ENCODE measurements around the gene ZBTB20. TPM values are rescaled to one million over a fixed set of nuclear protein-coding genes. Genes with fewer than 3 reads are reported as not detected.

The ZBTB20 gene
- total RNA-seq, 1 donor from 2014 or later: 28.5 TPM

- DNase-seq (ENCODE audit: extremely low read depth, low read depth, low spot score): no peak
Observed at GRCh38 chr3:114615523-114616085, 531.5 kb downstream of the ZBTB20 start.

- DNase-seq (ENCODE audit: extremely low read depth, low read depth, low spot score): no peak
Observed at GRCh38 chr3:114609973-114610630, 537.0 kb downstream of the ZBTB20 start.

- no peak for DNase-seq (ENCODE audit: extremely low read depth, low read depth, low spot score)
Observed at GRCh38 chr3:114608293-114608692, 538.8 kb downstream of the ZBTB20 start.

- no peak for DNase-seq (ENCODE audit: extremely low read depth, low read depth, low spot score)
Observed at GRCh38 chr3:114606336-114606735, 540.8 kb downstream of the ZBTB20 start.

GRCh38 chr3:114600571-114600970, 546.5 kb downstream of the ZBTB20 start:
- no peak for DNase-seq (ENCODE audit: extremely low read depth, low read depth, low spot score)

- DNase-seq (ENCODE audit: extremely low read depth, low read depth, low spot score): no peak
Observed at GRCh38 chr3:114597871-114598270, 549.2 kb downstream of the ZBTB20 start.

- DNase-seq (ENCODE audit: extremely low read depth, low read depth, low spot score): no peak
Observed at GRCh38 chr3:114597012-114597411, 550.1 kb downstream of the ZBTB20 start.

- DNase-seq (ENCODE audit: extremely low read depth, low read depth, low spot score): no peak
Observed at GRCh38 chr3:114596147-114596546, 550.9 kb downstream of the ZBTB20 start.

- DNase-seq (ENCODE audit: extremely low read depth, low read depth, low spot score): no peak
Observed at GRCh38 chr3:114595522-114596028, 551.5 kb downstream of the ZBTB20 start.

GRCh38 chr3:114590309-114591047, 556.6 kb downstream of the ZBTB20 start:
- no peak for DNase-seq (ENCODE audit: extremely low read depth, low read depth, low spot score)

GRCh38 chr3:114587986-114588385, 559.1 kb downstream of the ZBTB20 start:
- no peak for DNase-seq (ENCODE audit: extremely low read depth, low read depth, low spot score)

GRCh38 chr3:114586119-114586518, 561.0 kb downstream of the ZBTB20 start:
- no peak for DNase-seq (ENCODE audit: extremely low read depth, low read depth, low spot score)

GRCh38 chr3:114585687-114586086, 561.4 kb downstream of the ZBTB20 start:
- no peak for DNase-seq (ENCODE audit: extremely low read depth, low read depth, low spot score)

- no peak for DNase-seq (ENCODE audit: extremely low read depth, low read depth, low spot score)
Observed at GRCh38 chr3:114584734-114585371, 562.2 kb downstream of the ZBTB20 start.

- DNase-seq (ENCODE audit: extremely low read depth, low read depth, low spot score): no peak
Observed at GRCh38 chr3:114582929-114583328, 564.2 kb downstream of the ZBTB20 start.

GRCh38 chr3:114572364-114573062, 574.6 kb downstream of the ZBTB20 start:
- DNase-seq (ENCODE audit: extremely low read depth, low read depth, low spot score): no peak

- no peak for DNase-seq (ENCODE audit: extremely low read depth, low read depth, low spot score)
Observed at GRCh38 chr3:114571363-114571762, 575.7 kb downstream of the ZBTB20 start.

GRCh38 chr3:114569186-114569585, 577.9 kb downstream of the ZBTB20 start:
- no peak for DNase-seq (ENCODE audit: extremely low read depth, low read depth, low spot score)

- no peak for DNase-seq (ENCODE audit: extremely low read depth, low read depth, low spot score)
Observed at GRCh38 chr3:114567771-114568170, 579.3 kb downstream of the ZBTB20 start.

GRCh38 chr3:114566767-114567166, 580.3 kb downstream of the ZBTB20 start:
- no peak for DNase-seq (ENCODE audit: extremely low read depth, low read depth, low spot score)

Data from glomerular endothelial cell (primary cell).